PFSK-1 (cell line): ENCODE measurements around the gene GAS2L3.

Experiments
- POLR2AphosphoS5 ChIP-seq: IDR thresholded peaks from 2 replicates; pipeline ENCODE4 v1.6.1; 2012; ENCODE audit warnings: low read depth, mild to moderate bottlenecking, control low read depth, low read length, moderate library complexity
- REST ChIP-seq, 2 experiments: IDR thresholded peaks; 2 replicates each; pipeline versions ENCODE4 v1.6.1 to v1.8.0; 2011 to 2012; ENCODE audit warnings: low read depth in 2 of 2, low read length in 2 of 2, control low read depth in 1 of 2, inconsistent platforms in 1 of 2, mild to moderate bottlenecking in 1 of 2, moderate library complexity in 1 of 2; ENCODE audit not compliant: insufficient read depth in 1 of 2
- TAF1 ChIP-seq: IDR thresholded peaks from 2 replicates; pipeline ENCODE4 v1.6.1; 2012; ENCODE audit warnings: low read length, control low read depth, borderline replicate concordance; ENCODE audit not compliant: insufficient read depth

- TF ChIP-seq POLR2AphosphoS5 (no peak), TAF1 (no peak), REST (IDR thresholded peaks at IDR 0.05; ENCODE audit: insufficient read depth in 1 of 2, low read depth in 2 of 2, low read length in 2 of 2) (no peak)
These were observed 44.9 kb upstream of the GAS2L3 start for GRCh38 chr12:100528471-100529127.
